HepG2 (cell line): Measurements from ENCODE around the gene TLN1. TPM values are rescaled to one million over a fixed set of nuclear protein-coding genes. Genes with fewer than 3 reads are reported as not detected.
A peak's percentile ranks its signal among the peaks of the same experiment; 100 is the strongest.

ENCODE experiments used
- CTCF ChIP-seq: sonication (generic); formaldehyde crosslinking; IDR thresholded peaks from 2 replicates; pipeline ENCODE4 v1.5.0; 2020; ENCODE audit warnings: mild to moderate bottlenecking, missing genetic modification reagents, moderate library complexity
- ELF1 ChIP-seq: sonication (generic); formaldehyde crosslinking; IDR thresholded peaks from 2 replicates; pipeline ENCODE4 v1.4.0; 2020; ENCODE audit warnings: missing genetic modification reagents
- GABPA ChIP-seq, 2 experiments: IDR thresholded peaks; 2 replicates each; pipeline ENCODE4 v1.6.1; 2011 to 2016; ENCODE audit warnings: low read depth in 2 of 2, low read length in 1 of 2, missing biosample characterization in 1 of 2, missing genetic modification characterization in 1 of 2
- GATAD2A ChIP-seq: IDR thresholded peaks from 2 replicates; pipeline ENCODE4 v1.6.1; 2016
- HMGXB4 ChIP-seq, 2 experiments: sonication (generic) in 1 of 2; formaldehyde crosslinking in 1 of 2; IDR thresholded peaks; 2 replicates each; pipeline versions ENCODE4 v1.4.0 to v1.6.1; 2018 to 2020; ENCODE audit warnings: missing genetic modification reagents in 2 of 2, borderline replicate concordance in 1 of 2, low read depth in 1 of 2, mild to moderate bottlenecking in 1 of 2, missing biosample characterization in 1 of 2
- POLR2A ChIP-seq, 2 experiments: IDR thresholded peaks; 2 replicates each; pipeline ENCODE4 v1.6.1; 2011; ENCODE audit warnings: low read depth in 2 of 2, low read length in 2 of 2, mild to moderate bottlenecking in 1 of 2, moderate library complexity in 1 of 2; ENCODE audit not compliant: insufficient read depth in 1 of 2
- PRDM10 ChIP-seq: sonication (generic); formaldehyde crosslinking; IDR thresholded peaks from 2 replicates; pipeline ENCODE4 v1.4.0; 2020; ENCODE audit warnings: low read depth, missing genetic modification reagents
- REPIN1 ChIP-seq: sonication (generic); formaldehyde crosslinking; IDR thresholded peaks from 2 replicates; pipeline ENCODE4 v1.8.0; 2022; ENCODE audit warnings: missing genetic modification reagents, low read depth, mild to moderate bottlenecking, borderline replicate concordance
- RNF2 ChIP-seq: fragments of 450-650 bp; conservative IDR thresholded peaks from 2 replicates; pipeline ENCODE4 v1.6.1; 2016; ENCODE audit warnings: low read depth
- ZBED4 ChIP-seq: sonication (generic); formaldehyde crosslinking; IDR thresholded peaks from 2 replicates; pipeline ENCODE4 v1.4.0; 2020; ENCODE audit warnings: missing genetic modification reagents, borderline replicate concordance
- ZBTB46 ChIP-seq: sonication (generic); formaldehyde crosslinking; IDR thresholded peaks from 2 replicates; pipeline ENCODE4 v1.4.0; 2020; ENCODE audit warnings: mild to moderate bottlenecking, missing genetic modification reagents, borderline replicate concordance
- ZNF557 ChIP-seq: sonication (generic); formaldehyde crosslinking; IDR thresholded peaks from 2 replicates; pipeline ENCODE4 v1.4.0; 2020; ENCODE audit warnings: missing genetic modification reagents
- ZNF615 ChIP-seq: sonication (generic); formaldehyde crosslinking; IDR thresholded peaks from 2 replicates; pipeline ENCODE4 v1.5.0; 2020; ENCODE audit warnings: mild to moderate bottlenecking, missing genetic modification reagents, borderline replicate concordance
- ZNF768 ChIP-seq: sonication (generic); formaldehyde crosslinking; IDR thresholded peaks from 2 replicates; pipeline ENCODE4 v1.4.0; 2020; ENCODE audit warnings: missing genetic modification reagents
- polyA plus RNA-seq, 8 experiments: library from polyadenylated mRNA; depleted of rRNA in 3 of 8; stranded (reverse) in 7 of 8; unstranded in 1 of 8; fragments of >200 nt; fragmentation: Illumina TruSeq in 4 of 8; extraction: Trizol in 4 of 8; gene quantifications; 2 replicates each; pipeline versions ENCODE4 v1.2.1 to v1.2.3, GENCODE V29; 2011 to 2016; ENCODE audit warnings: low read depth in 4 of 8, missing spikeins in 1 of 8, mixed read lengths in 1 of 8; ENCODE audit not compliant: insufficient read depth in 1 of 8
- total RNA-seq, 5 experiments: library from RNA; depleted of rRNA; stranded (reverse); fragments of >200 nt; fragmentation: Illumina TruSeq; extraction: Trizol; gene quantifications; 2 replicates each; pipeline ENCODE4 v1.2.3, GENCODE V29; 2016; ENCODE audit warnings: low read depth in 1 of 5

The TLN1 gene
- total and polyA plus RNA-seq, 2 of the 13 experiments (the other 11 are each of a cell fraction or from before 2014, with no cell fraction given) = 35.2 to 51.8 TPM

GRCh38 chr9:35696520-35697215 is 35.3 kb downstream of the TLN1 start (continued):
- TF ChIP-seq PRDM10 (CRISPR knock-in tag) (no peak), ZNF768 (CRISPR knock-in tag) (0 out of 2 replicates have a peak, but pooled peaks have one; percentile 36), GABPA (IDR thresholded peaks at IDR 0.05; ENCODE audit: low read depth, low read length) (no peak), GABPA (CRISPR knock-in tag; IDR thresholded peaks at IDR 0.05; ENCODE audit: low read depth) (no peak), GATAD2A (0 out of 2 replicates have a peak, but pooled peaks have one; percentile 17), ELF1 (0 out of 2 replicates have a peak, but pooled peaks have one; percentile 15), HMGXB4 (CRISPR knock-in tag; IDR thresholded peaks at IDR 0.05; ENCODE audit: borderline replicate concordance in 1 of 2, low read depth in 1 of 2) (peak in 1 of 2 experiments; percentile 52; a peak in 1 of 4 replicates), ZNF557 (CRISPR knock-in tag) (no peak), POLR2A (IDR thresholded peaks at IDR 0.05; ENCODE audit: insufficient read depth in 1 of 2, low read depth in 2 of 2, low read length in 2 of 2) (peak in 1 of 2 experiments; percentile 24; a peak in 1 of 4 replicates), ZNF615 (CRISPR knock-in tag) (no peak), REPIN1 (0 out of 2 replicates have a peak, but pooled peaks have one; percentile 50), ZBTB46 (CRISPR knock-in tag) (no peak), RNF2 (no peak), ZBED4 (CRISPR knock-in tag) (no peak), CTCF (CRISPR knock-in tag) (peak; percentile 82)
